GDM1 (cell line): Measurements from ENCODE around the gene OR51E2.
"Not testable (repeated sequence)": the region's sequence is repeated elsewhere in the genome, so short reads cannot be mapped to it uniquely, and the experiment has no call there.

Experiments used
- DNase-seq: peaks from one replicate; lab custom pipeline; 2025; lab: John Stamatoyannopoulos, UW

Gene OR51E2

GRCh38 chr11:4697585-4697984 is at the start of gene OR51E2:
OR51E2 (minus strand) TSS chr11:4697853; CDS start chr11:4682711, 15,142 bp downstream.
- no peak for DNase-seq

GRCh38 chr11:4740735-4741134 is 43.1 kb upstream of the OR51E2 start:
- DNase-seq, result no peak

- DNase-seq, result no peak
Observed at GRCh38 chr11:4727171-4727570, 29.5 kb upstream of the OR51E2 start.

- DNase-seq, result not testable (repeated sequence)
Observed at GRCh38 chr11:4722616-4723534, 25.2 kb upstream of the OR51E2 start.

- no peak for DNase-seq
Observed at GRCh38 chr11:4714300-4714699, 16.6 kb upstream of the OR51E2 start.

GRCh38 chr11:4713241-4713640 is 15.6 kb upstream of the OR51E2 start:
- DNase-seq, result no peak

GRCh38 chr11:4704790-4705334 is 7.2 kb upstream of the OR51E2 start:
- DNase-seq, result no peak

- no peak for DNase-seq
Observed at GRCh38 chr11:4704054-4704789, 6.6 kb upstream of the OR51E2 start, which contains the start of gene MMP26. MMP26 (plus strand) TSS chr11:4704784.

- DNase-seq, result no peak
Observed at GRCh38 chr11:4700436-4700820, 2.8 kb upstream of the OR51E2 start.

- DNase-seq, result no peak
Observed at GRCh38 chr11:4699697-4700435, 2.2 kb upstream of the OR51E2 start.

GRCh38 chr11:4695442-4695841 is 2.2 kb downstream of the OR51E2 start:
- no peak for DNase-seq

- no peak for DNase-seq
Observed at GRCh38 chr11:4684631-4685285, 12.9 kb downstream of the OR51E2 start.

GRCh38 chr11:4682623-4683419 is 14.8 kb downstream of the OR51E2 start:
- DNase-seq, result no peak

GRCh38 chr11:4680341-4680740 is 17.3 kb downstream of the OR51E2 start:
- no peak for DNase-seq

GRCh38 chr11:4677948-4678347 is 19.7 kb downstream of the OR51E2 start:
- no peak for DNase-seq

GRCh38 chr11:4673781-4674180 is 23.9 kb downstream of the OR51E2 start:
- no peak for DNase-seq

- no peak for DNase-seq
Observed at GRCh38 chr11:4672470-4672869, 25.2 kb downstream of the OR51E2 start.

GRCh38 chr11:4671741-4672140 is 25.9 kb downstream of the OR51E2 start:
- DNase-seq, result no peak

- DNase-seq, result no peak
Observed at GRCh38 chr11:4665424-4665823, 32.2 kb downstream of the OR51E2 start.

GRCh38 chr11:4664786-4665185 is 32.9 kb downstream of the OR51E2 start:
- no peak for DNase-seq

- DNase-seq, result no peak
Observed at GRCh38 chr11:4664183-4664582, 33.5 kb downstream of the OR51E2 start.
